ENCODE data around the gene HIVEP3. TPM values are rescaled to one million over a fixed set of nuclear protein-coding genes. Genes with fewer than 3 reads are reported as not detected.

Gene HIVEP3
- total RNA-seq, 1 donor, result 1.8 TPM

GRCh38 chr1:41681331-41682098 lies 237.2 kb downstream of the HIVEP3 start:
- Histone ChIP-seq H2AFZ (ENCODE audit: low read length) (no peak overlapping the region), H3K4me2 (ENCODE audit: insufficient read depth, low read length) (no peak overlapping the region)

GRCh38 chr1:41679994-41680393 lies 238.7 kb downstream of the HIVEP3 start:
- no peak for TF ChIP-seq CTCF (IDR thresholded peaks at IDR 0.05; ENCODE audit: extremely low read depth, low read depth, low read length)
- no peak overlapping the region for H3K27ac ChIP-seq (ENCODE audit: low read depth, low read length)
- H3K4me1 ChIP-seq (ENCODE audit: insufficient read depth, low read length), result peaks cover 44% of the 10 kb centered on the region
- no peaks in the 10 kb centered on the region for H4K20me1 ChIP-seq (ENCODE audit: insufficient read depth, low read length)
- no peak overlapping the region for H2AFZ ChIP-seq (ENCODE audit: low read length)
- no peak overlapping the region for H3K4me3 ChIP-seq (ENCODE audit: insufficient read depth, low read length)
- no peaks in the 10 kb centered on the region for H3K27me3 ChIP-seq (ENCODE audit: insufficient read depth, low read length)
- no peak for DNase-seq (ENCODE audit: insufficient read length, low spot score, missing footprints)
- no peaks in the 10 kb centered on the region for H3K9me3 ChIP-seq (ENCODE audit: low read depth, low read length)
- H3K36me3 ChIP-seq (ENCODE audit: insufficient read depth, low read length), result no peaks in the 10 kb centered on the region
- H3K79me2 ChIP-seq (ENCODE audit: insufficient read depth, low read length), result no peaks in the 10 kb centered on the region
- no peak overlapping the region for H3K4me2 ChIP-seq (ENCODE audit: insufficient read depth, low read length)

More at GRCh38 chr1:41681331-41682098, 237.2 kb downstream of the HIVEP3 start:
- no peaks in the 10 kb centered on the region for H4K20me1 ChIP-seq (ENCODE audit: insufficient read depth, low read length)
- H3K27me3 ChIP-seq (ENCODE audit: insufficient read depth, low read length), result no peaks in the 10 kb centered on the region
- no peak for TF ChIP-seq CTCF (IDR thresholded peaks at IDR 0.05; ENCODE audit: extremely low read depth, low read depth, low read length)
- no peaks in the 10 kb centered on the region for H3K79me2 ChIP-seq (ENCODE audit: insufficient read depth, low read length)
- H3K9me3 ChIP-seq (ENCODE audit: low read depth, low read length), result no peaks in the 10 kb centered on the region
- no peak overlapping the region for H3K4me3 ChIP-seq (ENCODE audit: insufficient read depth, low read length)
- DNase-seq (ENCODE audit: insufficient read length, low spot score, missing footprints), result peak; percentile 82
- H3K4me1 ChIP-seq (ENCODE audit: insufficient read depth, low read length), result peaks cover 44% of the 10 kb centered on the region
- H3K36me3 ChIP-seq (ENCODE audit: insufficient read depth, low read length), result no peaks in the 10 kb centered on the region
- H3K27ac ChIP-seq (ENCODE audit: low read depth, low read length), result peak overlapping the region; percentile 58

- Histone ChIP-seq H3K4me2 (ENCODE audit: insufficient read depth, low read length) (no peak overlapping the region), H4K20me1 (ENCODE audit: insufficient read depth, low read length) (no peaks in the 10 kb centered on the region), H3K4me1 (ENCODE audit: insufficient read depth, low read length) (peaks cover 44% of the 10 kb centered on the region), H3K79me2 (ENCODE audit: insufficient read depth, low read length) (no peaks in the 10 kb centered on the region), H2AFZ (ENCODE audit: low read length) (no peak overlapping the region), H3K36me3 (ENCODE audit: insufficient read depth, low read length) (no peaks in the 10 kb centered on the region), H3K4me3 (ENCODE audit: insufficient read depth, low read length) (no peak overlapping the region), H3K27ac (ENCODE audit: low read depth, low read length) (no peak overlapping the region), H3K27me3 (ENCODE audit: insufficient read depth, low read length) (no peaks in the 10 kb centered on the region), H3K9me3 (ENCODE audit: low read depth, low read length) (no peaks in the 10 kb centered on the region)
- TF ChIP-seq CTCF (IDR thresholded peaks at IDR 0.05; ENCODE audit: extremely low read depth, low read depth, low read length), result no peak
- no peak for DNase-seq (ENCODE audit: insufficient read length, low spot score, missing footprints)
These were observed 239.2 kb downstream of the HIVEP3 start for GRCh38 chr1:41679531-41679930.

GRCh38 chr1:41678111-41678878 lies 240.4 kb downstream of the HIVEP3 start:
- Histone ChIP-seq H3K4me1 (ENCODE audit: insufficient read depth, low read length) (peaks cover 38% of the 10 kb centered on the region), H3K4me3 (ENCODE audit: insufficient read depth, low read length) (no peak overlapping the region), H4K20me1 (ENCODE audit: insufficient read depth, low read length) (no peaks in the 10 kb centered on the region), H3K79me2 (ENCODE audit: insufficient read depth, low read length) (no peaks in the 10 kb centered on the region), H3K27me3 (ENCODE audit: insufficient read depth, low read length) (no peaks in the 10 kb centered on the region), H3K36me3 (ENCODE audit: insufficient read depth, low read length) (no peaks in the 10 kb centered on the region), H3K4me2 (ENCODE audit: insufficient read depth, low read length) (peak overlapping the region; percentile 29), H3K9me3 (ENCODE audit: low read depth, low read length) (no peaks in the 10 kb centered on the region), H3K27ac (ENCODE audit: low read depth, low read length) (peak overlapping the region; percentile 49), H2AFZ (ENCODE audit: low read length) (peak overlapping the region; percentile 73)
- no peak for TF ChIP-seq CTCF (IDR thresholded peaks at IDR 0.05; ENCODE audit: extremely low read depth, low read depth, low read length)
- DNase-seq (ENCODE audit: insufficient read length, low spot score, missing footprints), result no peak

Data from osteoblast (primary cell).